Measurements from ENCODE around the gene RAI14.

DNA sequence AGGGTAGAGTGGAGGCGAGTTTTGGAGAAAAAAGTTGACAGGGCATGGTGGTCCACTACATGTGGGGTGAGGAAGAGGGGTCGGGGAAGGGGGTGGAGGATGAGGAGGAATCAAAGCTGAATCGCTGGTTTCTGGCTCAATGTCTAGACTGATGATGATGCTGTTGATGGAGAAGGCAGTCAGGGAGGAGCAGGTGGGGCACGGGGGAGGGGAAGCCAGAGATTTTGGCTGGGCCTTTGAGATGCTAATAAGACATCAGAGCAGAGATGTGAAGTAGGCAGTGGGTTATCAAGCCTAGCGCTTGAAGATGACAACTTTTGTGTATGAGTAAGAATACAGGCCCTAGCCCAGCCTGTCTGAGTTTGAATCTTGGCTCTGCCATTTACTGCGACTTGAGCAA, 150.4 kb downstream of the RAI14 start:
- TF ChIP-seq, protein P1, sequence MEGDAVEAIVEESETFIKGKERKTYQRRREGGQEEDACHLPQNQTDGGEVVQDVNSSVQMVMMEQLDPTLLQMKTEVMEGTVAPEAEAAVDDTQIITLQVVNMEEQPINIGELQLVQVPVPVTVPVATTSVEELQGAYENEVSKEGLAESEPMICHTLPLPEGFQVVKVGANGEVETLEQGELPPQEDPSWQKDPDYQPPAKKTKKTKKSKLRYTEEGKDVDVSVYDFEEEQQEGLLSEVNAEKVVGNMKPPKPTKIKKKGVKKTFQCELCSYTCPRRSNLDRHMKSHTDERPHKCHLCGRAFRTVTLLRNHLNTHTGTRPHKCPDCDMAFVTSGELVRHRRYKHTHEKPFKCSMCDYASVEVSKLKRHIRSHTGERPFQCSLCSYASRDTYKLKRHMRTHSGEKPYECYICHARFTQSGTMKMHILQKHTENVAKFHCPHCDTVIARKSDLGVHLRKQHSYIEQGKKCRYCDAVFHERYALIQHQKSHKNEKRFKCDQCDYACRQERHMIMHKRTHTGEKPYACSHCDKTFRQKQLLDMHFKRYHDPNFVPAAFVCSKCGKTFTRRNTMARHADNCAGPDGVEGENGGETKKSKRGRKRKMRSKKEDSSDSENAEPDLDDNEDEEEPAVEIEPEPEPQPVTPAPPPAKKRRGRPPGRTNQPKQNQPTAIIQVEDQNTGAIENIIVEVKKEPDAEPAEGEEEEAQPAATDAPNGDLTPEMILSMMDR (IDR thresholded peaks at IDR 0.05; ENCODE audit: insufficient read depth, low read depth, low read length): no peak
- no peak for TF ChIP-seq EZH2 (IDR thresholded peaks at IDR 0.05; ENCODE audit: insufficient read depth, low read length)

All from astrocyte (in vitro differentiated cells and primary cell).